Stimulated activated CD8-positive, alpha-beta memory T cell treated with anti-CD3 and anti-CD28 coated beads, Interleukin-12 subunit alpha, Interleukin-12 subunit beta, amount 100 ng/mL, for 24 hours (primary cell): ENCODE results near the gene ZNF580.

Experiments used
- DNase-seq: peaks from one replicate; pipeline ENCODE4 v3.0.0-alpha.2; 2020; ENCODE audit errors: extremely low read depth

The ZNF580 gene

DNA sequence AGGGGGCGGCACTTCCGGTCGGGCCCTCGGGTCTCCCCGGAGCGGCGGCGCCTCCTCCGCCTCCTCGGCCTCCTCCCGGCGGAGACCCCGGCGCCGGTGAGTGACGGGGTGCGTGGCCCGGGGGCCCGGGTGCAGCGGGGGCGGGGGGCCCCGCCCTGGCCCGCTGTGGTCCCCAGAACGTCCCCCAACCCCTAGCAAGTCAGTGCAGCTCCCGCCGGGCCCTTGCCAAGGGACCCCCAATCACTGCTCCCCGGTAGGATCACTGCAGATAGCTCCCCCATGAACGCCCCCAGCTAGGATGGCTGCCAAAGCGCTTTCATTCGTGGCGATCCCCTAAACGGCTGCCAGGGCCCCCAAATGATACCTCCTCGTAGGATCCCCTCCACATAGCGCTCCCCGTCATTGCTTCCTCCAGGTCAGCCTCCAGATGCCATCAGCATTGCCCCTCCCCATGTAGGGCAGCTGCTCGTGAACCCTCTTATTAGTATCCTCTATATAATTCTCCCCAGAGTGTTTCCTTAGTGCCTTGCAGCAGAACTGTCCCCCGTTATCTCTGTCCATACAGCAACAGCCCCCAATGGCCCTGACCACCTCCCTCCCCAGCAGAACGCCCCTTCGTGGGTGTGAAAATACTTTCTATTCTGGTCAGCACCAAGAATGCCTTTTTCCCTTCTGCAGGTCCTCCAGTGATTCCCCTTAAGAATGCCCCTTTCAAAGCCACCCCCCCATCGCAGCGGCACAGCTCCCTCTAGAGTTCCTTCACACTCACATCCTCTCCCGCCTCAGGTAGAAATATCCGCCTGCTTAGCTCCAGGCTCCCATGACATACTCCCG is 34.9 kb upstream of the ZNF580 start, which contains the start of gene ZNF865:
Gene ZNF865 (plus strand): TSS at position 11 of the 834 bp plus-strand sequence. CDS start 7,972 bp downstream, outside the sequence.
- DNase-seq = peak; percentile 57

DNA sequence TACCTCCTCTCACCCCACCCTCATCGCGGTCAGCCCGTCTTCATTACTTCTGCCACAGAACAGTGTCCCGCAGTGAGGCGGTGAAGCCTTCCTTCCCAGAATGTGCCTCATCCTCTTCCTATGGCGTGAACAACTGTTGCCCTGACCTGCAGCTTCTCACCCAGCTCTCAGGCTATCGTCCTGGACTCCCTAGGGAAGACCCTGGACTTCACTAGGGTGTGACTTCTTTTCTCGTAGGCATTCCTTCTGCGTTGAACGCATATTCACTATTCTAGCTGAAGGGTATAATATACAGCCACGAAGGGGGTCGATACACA is 34.4 kb upstream of the ZNF580 start:
- no peak for DNase-seq

DNA sequence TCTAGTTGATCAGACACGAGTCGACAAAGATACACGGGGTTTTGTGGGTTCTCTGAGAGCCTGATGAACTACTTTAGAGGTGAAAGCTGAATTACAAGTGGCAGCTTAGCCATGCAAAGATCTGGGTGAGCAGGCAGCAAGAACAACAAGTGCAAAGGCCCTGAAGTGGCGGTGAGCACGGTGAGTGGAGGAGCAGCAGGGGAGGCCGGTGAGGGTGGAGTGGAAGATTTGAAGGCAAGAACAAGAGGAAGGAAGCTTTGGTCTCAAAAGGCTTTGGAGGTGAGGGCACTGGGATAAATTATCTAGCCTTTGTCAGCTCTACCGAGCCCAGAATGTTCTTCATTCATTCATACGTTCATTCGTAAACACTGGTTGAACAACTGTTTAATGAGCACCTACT is 34.0 kb upstream of the ZNF580 start:
- no peak for DNase-seq

DNA sequence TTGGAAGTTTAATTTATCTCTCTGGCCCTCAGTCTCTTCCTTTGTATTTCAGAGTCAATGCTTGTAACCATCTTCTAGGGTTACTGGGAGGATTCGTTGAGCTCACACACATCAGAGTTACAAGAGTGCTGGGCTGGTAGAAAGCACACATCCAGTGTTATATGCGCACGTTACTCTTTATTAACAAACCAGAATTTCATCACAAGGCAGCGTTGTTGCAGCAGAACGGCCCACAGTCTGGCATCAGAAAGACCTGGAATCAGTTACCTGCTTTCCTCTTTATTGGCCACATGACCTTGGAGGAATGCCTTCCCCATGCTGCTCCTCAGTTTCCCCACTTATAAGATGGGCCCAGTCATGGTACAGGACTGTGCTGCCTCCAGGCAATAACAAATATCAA is 31.5 kb upstream of the ZNF580 start:
- no peak for DNase-seq

DNA sequence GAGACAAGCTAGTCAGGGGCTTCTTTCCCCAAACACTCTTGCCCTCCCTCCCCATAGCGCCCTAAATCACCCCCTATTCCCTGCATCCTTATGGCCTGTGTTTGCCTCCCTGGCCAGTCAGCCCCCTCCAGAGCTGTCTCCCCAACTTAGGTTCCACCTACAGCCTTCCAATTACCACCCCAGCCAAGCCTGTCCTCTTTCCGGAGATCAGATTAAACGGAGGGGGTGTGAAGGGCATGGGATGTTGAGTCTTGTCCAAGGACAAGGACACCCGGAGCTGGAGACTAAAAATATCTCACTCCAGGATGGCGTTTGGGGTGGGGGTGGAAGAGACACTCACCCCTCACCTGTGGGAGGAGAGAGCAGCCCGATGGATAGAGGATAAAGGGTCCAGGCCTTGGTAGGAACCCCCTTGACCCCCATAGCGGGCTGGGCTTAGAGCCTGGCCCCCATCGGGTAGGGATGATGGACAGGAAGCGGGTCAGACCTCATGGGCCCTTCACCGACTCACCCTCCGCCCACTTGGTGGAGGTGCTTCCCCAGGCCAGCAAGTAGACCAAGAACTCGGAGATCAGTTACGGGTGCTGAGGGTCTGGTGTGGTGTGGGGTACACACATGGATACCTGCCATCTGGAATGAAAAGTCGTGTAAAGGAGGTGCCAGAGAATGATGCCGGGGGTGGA is 29.4 kb upstream of the ZNF580 start:
- no peak for DNase-seq

DNA sequence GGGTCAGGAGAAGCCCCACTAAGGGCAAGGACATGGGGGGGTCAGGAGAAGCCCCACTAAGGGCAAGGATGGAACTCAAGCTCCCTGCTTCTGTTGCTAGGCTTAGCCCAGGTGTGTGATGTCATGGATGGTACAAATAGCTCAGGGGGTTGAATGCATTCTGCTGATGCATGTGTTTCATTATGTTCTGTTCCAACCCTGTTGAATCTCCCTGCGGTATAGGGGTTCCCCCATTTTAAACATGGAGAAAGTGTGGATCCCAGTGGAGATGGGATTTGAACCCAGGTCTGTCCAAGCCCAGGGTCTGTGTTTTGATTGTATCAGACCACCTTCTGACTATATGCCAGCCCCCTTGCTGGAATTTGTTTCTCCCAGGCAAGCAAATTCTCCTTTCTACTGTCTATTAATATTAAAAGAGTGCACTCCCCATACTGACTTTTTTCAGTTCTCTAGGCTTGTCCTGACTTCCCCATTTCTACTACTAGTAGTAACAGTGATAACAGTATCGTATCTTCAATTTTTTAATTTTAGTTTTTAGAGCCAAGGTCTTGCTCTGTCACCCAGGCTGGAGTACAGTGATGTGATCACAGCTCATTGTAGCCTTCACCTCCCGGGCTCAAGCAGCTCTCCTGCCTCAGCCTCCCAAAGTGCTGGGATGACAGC is 28.7 kb upstream of the ZNF580 start:
- DNase-seq = no peak

DNA sequence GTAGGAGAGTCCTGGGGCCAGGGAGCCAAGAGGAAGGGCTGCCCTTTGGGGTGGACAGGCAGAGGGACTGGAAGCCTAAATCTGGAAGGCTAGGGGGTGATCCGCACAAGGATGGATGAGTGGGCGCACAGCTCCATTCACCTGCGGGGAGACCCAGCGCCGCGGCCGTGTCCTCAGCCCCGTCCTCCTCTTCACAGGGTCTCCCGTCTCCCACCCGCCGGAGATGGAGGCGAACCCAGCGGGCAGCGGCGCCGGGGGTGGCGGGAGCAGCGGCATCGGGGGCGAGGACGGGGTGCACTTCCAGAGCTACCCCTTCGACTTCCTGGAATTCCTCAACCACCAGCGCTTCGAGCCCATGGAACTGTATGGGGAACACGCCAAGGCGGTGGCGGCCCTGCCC is 27.4 kb upstream of the ZNF580 start:
- no peak for DNase-seq

DNA sequence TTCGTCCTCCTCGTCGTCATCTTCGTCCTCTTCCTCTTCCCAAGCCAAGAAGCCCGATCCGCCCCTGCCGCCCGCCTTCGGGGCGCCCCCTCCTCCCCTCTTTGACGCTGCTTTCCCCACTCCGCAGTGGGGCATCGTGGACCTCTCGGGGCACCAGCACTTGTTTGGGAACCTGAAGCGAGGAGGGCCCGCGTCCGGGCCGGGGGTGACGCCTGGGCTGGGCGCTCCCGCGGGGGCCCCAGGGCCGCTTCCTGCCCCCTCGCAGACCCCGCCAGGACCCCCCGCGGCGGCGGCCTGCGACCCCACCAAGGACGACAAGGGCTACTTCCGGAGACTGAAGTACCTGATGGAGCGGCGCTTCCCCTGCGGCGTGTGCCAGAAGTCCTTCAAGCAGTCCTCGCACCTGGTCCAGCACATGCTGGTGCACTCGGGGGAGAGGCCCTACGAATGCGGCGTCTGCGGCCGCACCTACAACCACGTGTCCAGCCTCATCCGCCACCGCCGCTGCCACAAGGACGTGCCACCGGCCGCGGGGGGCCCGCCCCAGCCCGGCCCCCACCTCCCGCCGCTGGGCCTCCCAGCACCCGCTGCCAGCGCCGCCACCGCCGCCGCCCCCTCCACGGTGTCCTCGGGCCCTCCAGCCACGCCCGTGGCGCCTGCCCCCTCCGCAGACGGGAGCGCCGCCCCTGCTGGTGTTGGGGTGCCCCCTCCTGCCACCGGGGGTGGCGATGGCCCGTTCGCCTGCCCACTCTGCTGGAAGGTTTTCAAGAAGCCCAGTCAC is 26.7 kb upstream of the ZNF580 start:
- DNase-seq = no peak

DNA sequence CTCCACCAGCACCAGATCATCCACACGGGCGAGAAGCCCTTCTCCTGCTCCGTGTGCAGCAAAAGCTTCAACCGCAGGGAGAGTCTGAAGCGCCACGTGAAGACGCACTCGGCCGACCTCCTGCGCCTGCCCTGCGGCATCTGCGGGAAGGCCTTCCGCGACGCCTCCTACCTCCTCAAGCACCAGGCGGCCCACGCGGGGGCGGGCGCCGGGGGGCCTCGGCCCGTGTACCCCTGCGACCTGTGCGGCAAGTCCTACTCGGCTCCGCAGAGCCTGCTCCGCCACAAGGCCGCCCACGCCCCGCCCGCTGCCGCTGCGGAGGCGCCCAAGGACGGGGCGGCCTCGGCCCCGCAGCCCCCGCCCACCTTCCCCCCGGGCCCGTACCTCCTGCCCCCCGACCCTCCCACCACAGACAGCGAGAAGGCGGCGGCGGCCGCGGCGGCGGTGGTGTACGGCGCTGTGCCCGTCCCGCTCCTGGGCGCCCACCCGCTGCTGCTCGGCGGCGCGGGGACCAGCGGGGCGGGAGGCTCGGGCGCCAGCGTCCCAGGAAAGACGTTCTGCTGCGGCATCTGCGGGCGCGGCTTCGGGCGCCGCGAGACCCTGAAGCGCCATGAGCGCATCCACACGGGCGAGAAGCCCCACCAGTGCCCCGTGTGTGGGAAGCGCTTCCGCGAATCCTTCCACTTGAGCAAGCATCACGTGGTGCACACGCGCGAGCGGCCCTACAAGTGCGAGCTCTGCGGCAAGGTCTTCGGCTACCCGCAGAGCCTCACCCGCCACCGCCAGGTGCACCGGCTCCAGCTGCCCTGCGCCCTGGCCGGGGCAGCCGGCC is 25.9 kb upstream of the ZNF580 start:
- no peak for DNase-seq

DNA sequence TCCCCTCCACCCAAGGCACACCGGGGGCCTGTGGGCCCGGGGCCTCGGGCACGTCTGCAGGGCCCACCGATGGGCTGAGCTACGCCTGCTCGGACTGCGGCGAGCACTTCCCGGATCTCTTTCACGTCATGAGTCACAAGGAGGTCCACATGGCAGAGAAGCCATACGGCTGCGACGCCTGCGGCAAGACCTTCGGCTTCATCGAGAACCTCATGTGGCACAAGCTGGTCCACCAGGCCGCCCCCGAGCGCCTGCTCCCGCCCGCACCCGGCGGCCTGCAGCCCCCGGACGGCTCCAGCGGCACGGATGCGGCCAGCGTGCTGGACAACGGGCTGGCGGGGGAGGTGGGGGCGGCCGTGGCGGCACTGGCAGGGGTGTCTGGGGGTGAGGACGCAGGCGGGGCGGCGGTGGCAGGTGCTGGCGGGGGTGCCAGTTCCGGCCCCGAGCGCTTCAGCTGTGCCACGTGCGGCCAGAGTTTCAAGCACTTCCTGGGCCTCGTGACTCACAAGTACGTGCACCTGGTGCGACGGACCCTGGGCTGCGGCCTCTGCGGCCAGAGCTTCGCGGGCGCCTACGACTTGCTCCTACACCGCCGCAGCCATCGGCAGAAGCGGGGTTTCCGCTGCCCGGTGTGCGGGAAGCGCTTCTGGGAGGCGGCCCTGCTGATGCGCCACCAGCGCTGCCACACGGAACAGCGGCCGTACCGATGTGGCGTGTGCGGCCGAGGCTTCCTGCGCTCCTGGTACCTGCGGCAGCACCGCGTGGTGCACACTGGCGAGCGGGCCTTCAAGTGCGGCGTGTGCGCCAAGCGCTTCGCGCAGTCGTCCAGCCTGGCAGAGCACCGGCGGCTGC is 25.0 kb upstream of the ZNF580 start:
- no peak for DNase-seq

DNA sequence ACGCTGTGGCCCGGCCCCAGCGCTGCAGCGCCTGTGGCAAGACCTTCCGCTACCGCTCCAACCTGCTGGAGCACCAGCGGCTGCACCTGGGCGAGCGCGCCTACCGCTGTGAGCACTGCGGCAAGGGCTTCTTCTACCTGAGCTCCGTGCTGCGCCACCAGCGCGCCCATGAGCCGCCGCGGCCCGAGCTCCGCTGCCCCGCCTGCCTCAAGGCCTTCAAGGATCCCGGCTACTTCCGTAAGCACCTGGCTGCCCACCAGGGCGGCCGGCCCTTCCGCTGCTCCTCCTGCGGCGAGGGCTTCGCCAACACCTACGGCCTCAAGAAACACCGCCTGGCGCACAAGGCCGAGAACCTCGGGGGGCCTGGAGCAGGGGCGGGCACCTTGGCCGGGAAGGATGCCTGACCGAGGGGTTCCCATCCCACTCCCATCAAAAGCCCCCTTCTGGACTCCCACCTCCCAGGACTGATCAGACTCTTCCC is 24.4 kb upstream of the ZNF580 start:
- no peak for DNase-seq

DNA sequence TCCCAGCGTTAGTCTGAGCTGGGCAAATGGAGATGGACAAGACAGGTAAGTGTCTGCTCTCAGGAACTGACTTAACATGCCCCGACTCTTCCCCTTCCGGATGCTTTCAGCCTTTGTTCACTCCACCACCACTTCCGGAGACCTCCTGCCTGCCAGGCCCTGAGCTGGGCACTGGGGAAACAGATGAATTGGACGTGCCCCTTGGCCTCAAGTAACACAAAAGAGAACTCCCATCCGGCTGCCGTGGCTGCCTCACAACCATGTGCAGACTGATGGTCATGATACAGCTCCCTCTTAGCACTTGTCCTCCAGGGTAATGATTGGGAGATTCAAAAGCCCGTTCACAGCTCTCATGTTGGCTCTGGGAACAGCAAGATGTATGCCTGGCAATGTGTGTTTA is 23.4 kb upstream of the ZNF580 start:
- no peak for DNase-seq

DNA sequence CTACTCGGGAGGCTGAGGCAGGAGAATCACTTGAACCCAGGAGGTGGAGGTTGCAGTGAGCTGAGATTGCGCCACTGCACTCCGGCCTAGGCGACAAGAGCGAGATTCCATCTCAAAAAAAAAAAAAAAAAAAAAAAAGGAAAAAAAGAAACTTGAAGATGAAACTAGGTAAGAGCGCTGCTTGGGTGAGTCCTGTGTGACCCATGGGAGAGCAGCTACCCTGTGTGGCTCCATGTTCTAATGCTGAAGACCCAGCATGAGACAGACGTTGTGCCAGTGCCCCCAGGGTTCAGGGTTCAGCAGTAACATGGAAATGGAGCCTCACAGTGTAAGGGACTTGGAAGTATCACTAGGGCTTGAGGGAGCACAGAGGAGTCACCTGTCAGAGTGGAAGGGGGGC is 22.4 kb upstream of the ZNF580 start:
- DNase-seq = no peak

DNA sequence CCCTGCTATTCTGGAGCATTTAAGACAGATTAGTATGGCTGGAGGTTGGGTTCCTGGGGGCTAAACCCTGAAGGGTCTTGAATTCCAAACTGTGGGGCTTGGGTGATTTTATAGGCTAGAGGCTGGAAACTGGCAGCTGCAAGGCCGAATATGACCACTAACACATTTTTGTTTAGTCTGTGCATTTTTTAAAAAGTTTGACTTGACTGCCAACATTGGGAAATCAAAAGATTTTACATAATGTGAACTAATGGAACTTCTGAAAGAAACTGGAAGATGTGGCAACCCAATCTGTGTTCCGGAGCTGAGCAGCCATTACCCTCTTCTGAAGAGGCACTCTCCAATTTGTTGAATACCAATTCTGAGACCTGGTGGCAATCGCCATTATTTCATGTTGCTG is 21.5 kb upstream of the ZNF580 start:
- no peak for DNase-seq

DNA sequence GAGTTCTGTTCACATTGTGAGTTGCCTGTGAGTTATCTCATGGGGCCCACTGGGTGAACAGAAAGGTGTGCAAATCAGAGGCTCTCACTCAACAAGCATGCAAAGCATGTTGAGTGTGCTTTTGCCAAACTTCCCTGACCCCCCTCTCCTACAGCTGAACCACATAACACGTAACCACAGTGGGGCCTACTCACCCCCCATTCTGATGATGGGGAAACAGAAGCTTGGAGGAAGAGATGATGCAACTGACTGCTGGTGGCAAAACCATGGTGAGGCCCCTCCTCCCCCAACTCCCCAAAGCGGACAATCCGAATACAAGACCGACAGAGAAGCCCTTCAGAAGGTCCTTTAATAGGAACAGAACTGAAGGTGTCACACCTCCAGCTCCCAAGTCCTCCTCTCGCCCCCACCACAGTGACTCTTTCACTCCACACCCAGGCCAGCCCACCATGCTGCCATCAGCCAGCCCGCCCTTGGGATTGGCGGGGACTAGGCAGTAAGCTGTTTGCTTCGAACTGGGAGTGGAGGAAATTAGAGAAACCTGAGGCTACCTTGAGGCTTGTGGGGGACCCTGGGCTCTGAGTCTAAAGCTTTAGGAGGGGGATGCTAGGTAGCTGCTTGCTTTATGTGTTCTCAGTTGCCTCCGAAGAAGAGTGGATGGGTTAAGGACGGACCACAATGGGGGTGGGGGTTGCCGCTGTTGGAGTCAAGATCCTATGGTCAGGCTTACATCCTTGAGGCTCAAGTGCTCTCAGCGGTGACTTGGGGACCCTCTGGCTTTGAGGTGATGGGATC is 20.2 kb upstream of the ZNF580 start:
- DNase-seq = no peak

DNA sequence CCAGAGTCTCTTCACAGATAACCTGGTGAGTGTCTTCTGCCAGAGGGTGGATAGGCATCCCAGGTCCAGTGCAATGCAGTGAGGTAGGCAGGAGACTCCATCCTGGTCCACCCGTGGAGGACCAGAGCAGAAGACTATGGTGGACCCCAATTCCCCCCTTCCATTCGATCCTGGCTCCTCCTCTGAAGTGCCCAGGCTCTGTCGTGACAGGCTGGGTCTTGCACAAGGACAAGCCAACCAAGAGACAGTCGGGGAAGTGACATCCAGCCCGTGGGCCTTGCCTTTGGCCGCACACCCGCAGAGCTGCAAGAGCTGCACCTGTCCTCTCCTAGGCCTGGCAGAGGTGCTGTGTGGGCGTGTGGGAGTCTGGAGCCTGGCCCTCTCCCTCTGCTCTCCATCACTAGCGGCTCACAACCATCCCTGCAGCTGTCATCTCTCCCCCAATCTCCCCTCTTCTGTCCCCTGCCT is 19.6 kb upstream of the ZNF580 start:
- no peak for DNase-seq

DNA sequence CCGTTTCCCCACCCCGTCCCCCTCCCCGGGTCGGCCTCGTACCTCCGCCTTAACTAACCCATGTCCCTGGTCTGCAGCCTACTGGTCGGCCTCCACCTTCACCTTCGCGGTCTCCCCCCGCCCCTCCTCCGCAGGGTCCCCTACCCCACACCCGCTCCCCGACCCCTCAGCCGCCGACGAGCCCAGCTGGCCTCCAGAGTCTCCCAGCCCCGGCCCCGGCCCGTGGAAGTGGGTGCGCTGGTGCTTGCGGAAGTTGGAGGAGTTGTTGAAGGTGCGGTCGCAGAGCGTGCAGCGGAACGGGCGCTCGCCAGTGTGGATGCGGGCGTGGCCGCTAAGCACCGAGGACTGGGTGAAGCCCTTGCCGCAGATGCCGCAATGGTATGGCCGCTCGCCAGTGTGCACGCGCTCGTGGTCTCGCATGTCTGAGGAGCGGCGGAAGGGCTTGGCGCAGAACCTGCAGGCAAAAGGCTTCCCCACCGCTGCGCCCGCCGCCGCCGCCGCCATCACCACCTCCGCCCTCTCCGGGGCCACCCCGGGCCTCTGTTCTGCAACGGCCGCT is 19.1 kb upstream of the ZNF580 start:
- DNase-seq = no peak

DNA sequence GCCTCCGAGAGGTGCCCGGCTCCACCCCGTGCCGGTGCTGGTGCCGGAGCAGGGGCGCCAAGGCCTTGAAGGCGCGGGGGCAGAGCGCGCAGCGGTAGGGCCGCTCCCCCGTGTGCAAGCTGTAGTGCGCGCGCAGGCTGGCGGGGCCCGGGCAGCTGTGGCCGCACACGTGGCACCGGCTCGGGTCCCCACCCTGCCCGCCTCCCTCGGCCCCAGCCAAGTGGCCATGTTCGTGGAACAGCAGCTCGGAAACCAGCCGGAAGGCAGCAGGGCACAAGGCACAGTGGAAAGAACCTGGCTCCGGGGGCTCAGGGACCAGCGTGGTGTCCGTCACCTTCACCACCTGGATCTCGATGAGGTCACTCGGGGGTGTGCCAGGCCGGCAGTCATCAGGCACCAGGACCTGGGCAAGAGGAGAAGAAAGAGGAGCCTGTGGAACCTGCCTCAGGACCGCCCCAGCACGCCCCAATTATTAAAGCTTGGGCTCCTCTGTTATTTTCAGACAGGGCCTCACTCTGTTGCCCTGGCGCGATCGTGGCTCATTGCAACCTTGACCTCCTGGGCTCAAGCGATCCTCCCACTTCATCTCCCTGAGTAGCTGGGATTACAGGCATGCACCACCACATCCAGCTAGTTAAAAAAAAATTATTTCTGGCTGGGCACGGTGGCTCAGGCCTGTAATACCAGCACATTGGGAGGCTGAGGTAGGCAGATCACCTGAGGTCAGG is 18.4 kb upstream of the ZNF580 start:
- no peak for DNase-seq
